Stimulated activated CD4-positive, alpha-beta T cell treated with anti-CD3 and anti-CD28 coated beads, Interleukin-4, amount 100 ng/mL, for 1 hour (primary cell): Measurements from ENCODE around the gene MET.
"Not testable (repeated sequence)": the region's sequence is repeated elsewhere in the genome, so short reads cannot be mapped to it uniquely, and the experiment has no call there.

Experiments
- DNase-seq: peaks from one replicate; pipeline ENCODE4 v3.0.0-alpha.2; 2020

MET gene

GRCh38 chr7:116754186-116754585 is 82.2 kb downstream of the MET start:
- DNase-seq = no peak

GRCh38 chr7:116757283-116757682 is 85.3 kb downstream of the MET start:
- DNase-seq = no peak

GRCh38 chr7:116759642-116760041 is 87.6 kb downstream of the MET start:
- not testable (repeated sequence) for DNase-seq

- no peak for DNase-seq
These were observed 91.0 kb downstream of the MET start for GRCh38 chr7:116762971-116763370.

- no peak for DNase-seq
These were observed 91.7 kb downstream of the MET start for GRCh38 chr7:116763647-116764046.

- no peak for DNase-seq
These were observed 94.9 kb downstream of the MET start for GRCh38 chr7:116766881-116767280.

GRCh38 chr7:116769546-116769945 is 97.5 kb downstream of the MET start:
- no peak for DNase-seq

- DNase-seq = no peak
These were observed 98.9 kb downstream of the MET start for GRCh38 chr7:116770941-116771340.

- no peak for DNase-seq
These were observed 99.6 kb downstream of the MET start for GRCh38 chr7:116771640-116772039.

GRCh38 chr7:116772423-116772863 is 100.4 kb downstream of the MET start:
- no peak for DNase-seq

- no peak for DNase-seq
These were observed 101.1 kb downstream of the MET start for GRCh38 chr7:116772926-116773749.

GRCh38 chr7:116776046-116776445 is 104.0 kb downstream of the MET start:
- DNase-seq = no peak

GRCh38 chr7:116776610-116777289 is 104.8 kb downstream of the MET start:
- no peak for DNase-seq

GRCh38 chr7:116777651-116778281 is 105.8 kb downstream of the MET start:
- DNase-seq = no peak

GRCh38 chr7:116779216-116779615 is 107.2 kb downstream of the MET start:
- DNase-seq = no peak

GRCh38 chr7:116779931-116780330 is 107.9 kb downstream of the MET start:
- DNase-seq = no peak

- no peak for DNase-seq
These were observed 108.5 kb downstream of the MET start for GRCh38 chr7:116780521-116780920.

- no peak for DNase-seq
These were observed 109.0 kb downstream of the MET start for GRCh38 chr7:116780966-116781365.

- no peak for DNase-seq
These were observed 109.6 kb downstream of the MET start for GRCh38 chr7:116781584-116781983.

- no peak for DNase-seq
These were observed 110.2 kb downstream of the MET start for GRCh38 chr7:116782177-116782711.

- no peak for DNase-seq
These were observed 111.8 kb downstream of the MET start for GRCh38 chr7:116783666-116784318.

- no peak for DNase-seq
These were observed 112.7 kb downstream of the MET start for GRCh38 chr7:116784647-116785046.

GRCh38 chr7:116785843-116786242 is 113.8 kb downstream of the MET start:
- DNase-seq = no peak
